Measurements from ENCODE around the gene KCNMA1.

KCNMA1 gene

GRCh38 chr10:77267703-77268675 is 369.6 kb downstream of the KCNMA1 start:
- DNase-seq (ENCODE audit: low spot score) = no peak

- no peak for DNase-seq (ENCODE audit: low spot score)
These were observed 371.4 kb downstream of the KCNMA1 start for GRCh38 chr10:77266242-77266641.

- DNase-seq (ENCODE audit: low spot score) = no peak
These were observed 373.1 kb downstream of the KCNMA1 start for GRCh38 chr10:77264527-77264926.

GRCh38 chr10:77264107-77264506 is 373.5 kb downstream of the KCNMA1 start:
- no peak for DNase-seq (ENCODE audit: low spot score)

- DNase-seq (ENCODE audit: low spot score) = no peak
These were observed 373.9 kb downstream of the KCNMA1 start for GRCh38 chr10:77263700-77264099.

- DNase-seq (ENCODE audit: low spot score) = no peak
These were observed 376.5 kb downstream of the KCNMA1 start for GRCh38 chr10:77261146-77261545.

GRCh38 chr10:77259171-77259874 is 378.3 kb downstream of the KCNMA1 start:
- no peak for DNase-seq (ENCODE audit: low spot score)

GRCh38 chr10:77256346-77256745 is 381.3 kb downstream of the KCNMA1 start:
- DNase-seq (ENCODE audit: low spot score) = no peak

GRCh38 chr10:77253556-77254064 is 384.0 kb downstream of the KCNMA1 start:
- no peak for DNase-seq (ENCODE audit: low spot score)

GRCh38 chr10:77253147-77253545 is 384.5 kb downstream of the KCNMA1 start:
- no peak for DNase-seq (ENCODE audit: low spot score)

- DNase-seq (ENCODE audit: low spot score) = no peak
These were observed 385.0 kb downstream of the KCNMA1 start for GRCh38 chr10:77252380-77253146.

- DNase-seq (ENCODE audit: low spot score) = peak; percentile 45
These were observed 386.2 kb downstream of the KCNMA1 start for GRCh38 chr10:77251297-77252013.

GRCh38 chr10:77249901-77250459 is 387.6 kb downstream of the KCNMA1 start:
- no peak for DNase-seq (ENCODE audit: low spot score)

- DNase-seq (ENCODE audit: low spot score) = no peak
These were observed 389.4 kb downstream of the KCNMA1 start for GRCh38 chr10:77248104-77248790.

- DNase-seq (ENCODE audit: low spot score) = peak; percentile 8
These were observed 390.3 kb downstream of the KCNMA1 start for GRCh38 chr10:77247031-77247990.

GRCh38 chr10:77245953-77246352 is 391.7 kb downstream of the KCNMA1 start:
- no peak for DNase-seq (ENCODE audit: low spot score)

- no peak for DNase-seq (ENCODE audit: low spot score)
These were observed 392.9 kb downstream of the KCNMA1 start for GRCh38 chr10:77244746-77245145.

- DNase-seq (ENCODE audit: low spot score) = no peak
These were observed 393.3 kb downstream of the KCNMA1 start for GRCh38 chr10:77244286-77244685.

GRCh38 chr10:77241350-77241725 is 396.3 kb downstream of the KCNMA1 start:
- DNase-seq (ENCODE audit: low spot score) = no peak
